Epithelial cell of proximal tubule (primary cell): ENCODE measurements around the gene ITIH2. TPM values are rescaled to one million over a fixed set of nuclear protein-coding genes. Genes with fewer than 3 reads are reported as not detected.
A peak's percentile ranks its signal among the peaks of the same experiment; 100 is the strongest.
"Not testable (repeated sequence)": the region's sequence is repeated elsewhere in the genome, so short reads cannot be mapped to it uniquely, and the experiment has no call there.

Experiments
- DNase-seq: peaks from one replicate; pipeline ENCODE4 v3.0.0-alpha.2; 2011; ENCODE audit warnings: low read depth
- H3K4me3 ChIP-seq: 2 replicates; pipeline ENCODE4 v1.5.1; 2011; ENCODE audit warnings: low read depth, mild to moderate bottlenecking, low read length
- total RNA-seq: library from RNA; depleted of rRNA; stranded (reverse); fragments of >200 nt; gene quantifications from 2 replicates; pipeline ENCODE4 v1.2.3, GENCODE V29; 2015
- TF ChIP-seq, protein P1 (sequence below): conservative IDR thresholded peaks from 2 replicates; pipeline ENCODE4 v1.5.1; 2012; ENCODE audit warnings: low read depth, mild to moderate bottlenecking, low read length

Gene ITIH2
- total RNA-seq, 1 donor from 2014 or later = not detected

DNA sequence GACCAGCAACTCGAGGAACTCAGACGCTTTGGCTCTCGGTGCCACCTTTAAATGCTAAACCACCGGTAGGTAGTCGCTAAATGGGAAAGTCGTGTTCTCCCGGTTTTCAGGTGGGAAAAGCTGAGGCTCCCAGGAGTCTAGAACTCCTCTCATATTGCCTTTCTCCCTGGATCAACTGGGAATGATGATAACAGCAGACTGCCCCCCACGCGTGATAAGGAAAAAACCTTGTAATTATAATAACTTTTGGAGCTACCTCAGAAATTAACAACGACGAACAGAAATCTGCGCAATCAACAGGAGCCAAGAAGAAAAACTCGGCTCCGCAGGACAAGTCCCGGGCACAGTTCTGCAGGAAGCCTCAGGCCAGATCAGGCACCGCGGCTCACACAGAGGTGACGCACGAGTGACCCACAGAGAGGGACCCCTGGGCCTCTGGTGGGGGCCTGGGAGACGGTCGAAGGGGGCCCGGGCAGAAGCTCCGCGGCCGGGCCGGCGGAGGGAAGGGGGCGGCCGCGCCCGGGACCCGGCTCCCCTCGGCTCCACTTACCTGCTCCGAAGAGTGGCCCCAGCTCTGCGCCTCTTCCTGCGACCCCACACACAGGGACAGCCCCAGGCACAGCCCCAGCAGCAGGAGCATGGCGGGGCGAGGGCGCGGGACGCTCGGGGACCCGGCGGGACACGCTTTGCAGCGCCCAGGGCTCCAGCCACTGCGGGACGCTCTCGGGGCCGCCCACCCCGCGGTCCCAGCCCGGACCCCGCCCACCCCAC lies 36.7 kb upstream of the ITIH2 start, which contains the start of gene ITIH5:
Gene ITIH5 (minus strand): TSS at position 714 of the 771 bp plus-strand sequence. CDS start 74 bp downstream, at position 640.
- DNase-seq = no peak
- peak within 1 kb of the TSS; percentile 50 for H3K4me3 ChIP-seq
- TF ChIP-seq, protein P1, sequence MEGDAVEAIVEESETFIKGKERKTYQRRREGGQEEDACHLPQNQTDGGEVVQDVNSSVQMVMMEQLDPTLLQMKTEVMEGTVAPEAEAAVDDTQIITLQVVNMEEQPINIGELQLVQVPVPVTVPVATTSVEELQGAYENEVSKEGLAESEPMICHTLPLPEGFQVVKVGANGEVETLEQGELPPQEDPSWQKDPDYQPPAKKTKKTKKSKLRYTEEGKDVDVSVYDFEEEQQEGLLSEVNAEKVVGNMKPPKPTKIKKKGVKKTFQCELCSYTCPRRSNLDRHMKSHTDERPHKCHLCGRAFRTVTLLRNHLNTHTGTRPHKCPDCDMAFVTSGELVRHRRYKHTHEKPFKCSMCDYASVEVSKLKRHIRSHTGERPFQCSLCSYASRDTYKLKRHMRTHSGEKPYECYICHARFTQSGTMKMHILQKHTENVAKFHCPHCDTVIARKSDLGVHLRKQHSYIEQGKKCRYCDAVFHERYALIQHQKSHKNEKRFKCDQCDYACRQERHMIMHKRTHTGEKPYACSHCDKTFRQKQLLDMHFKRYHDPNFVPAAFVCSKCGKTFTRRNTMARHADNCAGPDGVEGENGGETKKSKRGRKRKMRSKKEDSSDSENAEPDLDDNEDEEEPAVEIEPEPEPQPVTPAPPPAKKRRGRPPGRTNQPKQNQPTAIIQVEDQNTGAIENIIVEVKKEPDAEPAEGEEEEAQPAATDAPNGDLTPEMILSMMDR = no peak

DNA sequence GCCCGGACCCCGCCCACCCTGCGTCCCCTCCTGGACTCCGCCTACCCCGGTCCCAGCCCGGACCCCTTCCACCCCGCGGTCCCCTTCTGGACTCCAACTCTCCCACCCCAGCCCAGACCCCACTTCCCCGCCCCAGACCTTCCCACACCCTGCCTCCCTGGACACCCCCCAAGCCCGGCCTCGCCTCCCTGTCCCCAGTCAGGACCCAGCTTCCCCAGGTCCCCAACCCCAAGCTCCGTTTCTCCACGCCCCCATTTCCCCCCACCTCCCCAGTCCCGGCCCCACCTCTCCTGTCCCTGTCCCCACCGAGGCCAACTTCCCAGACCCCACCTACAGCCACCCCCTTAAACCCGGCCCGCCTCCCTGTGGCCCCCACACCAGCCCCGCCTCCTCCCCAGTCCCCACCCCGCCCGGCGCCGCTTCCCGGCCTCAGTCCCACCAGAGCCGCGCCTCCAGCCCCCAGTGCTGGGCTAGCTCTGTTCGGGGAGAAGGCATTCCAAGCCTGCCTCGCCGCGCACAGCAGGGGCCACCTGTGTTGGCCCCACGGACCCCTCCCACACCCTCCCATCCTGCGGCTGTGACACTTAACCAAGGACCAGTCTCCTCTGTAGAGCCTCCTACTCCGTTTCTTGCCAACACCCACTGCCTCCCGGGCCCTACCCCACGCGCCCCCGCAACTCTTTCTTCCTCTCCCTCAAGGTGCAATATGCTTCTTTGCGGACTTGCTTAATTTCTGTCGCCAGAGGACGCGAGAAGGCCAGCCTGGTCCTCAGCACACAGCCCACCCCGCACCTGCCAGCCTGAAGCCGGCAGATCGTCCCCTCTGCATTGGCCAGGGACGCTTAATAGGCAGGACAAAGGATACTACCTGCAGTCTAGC lies 35.6 kb upstream of the ITIH2 start:
- no peak overlapping the region for H3K4me3 ChIP-seq
- TF ChIP-seq, protein P1 = no peak
- no peak for DNase-seq

GRCh38 chr10:7670157-7670556 lies 33.0 kb upstream of the ITIH2 start:
- DNase-seq = no peak
- TF ChIP-seq, protein P1 = no peak
- no peak overlapping the region for H3K4me3 ChIP-seq

DNA sequence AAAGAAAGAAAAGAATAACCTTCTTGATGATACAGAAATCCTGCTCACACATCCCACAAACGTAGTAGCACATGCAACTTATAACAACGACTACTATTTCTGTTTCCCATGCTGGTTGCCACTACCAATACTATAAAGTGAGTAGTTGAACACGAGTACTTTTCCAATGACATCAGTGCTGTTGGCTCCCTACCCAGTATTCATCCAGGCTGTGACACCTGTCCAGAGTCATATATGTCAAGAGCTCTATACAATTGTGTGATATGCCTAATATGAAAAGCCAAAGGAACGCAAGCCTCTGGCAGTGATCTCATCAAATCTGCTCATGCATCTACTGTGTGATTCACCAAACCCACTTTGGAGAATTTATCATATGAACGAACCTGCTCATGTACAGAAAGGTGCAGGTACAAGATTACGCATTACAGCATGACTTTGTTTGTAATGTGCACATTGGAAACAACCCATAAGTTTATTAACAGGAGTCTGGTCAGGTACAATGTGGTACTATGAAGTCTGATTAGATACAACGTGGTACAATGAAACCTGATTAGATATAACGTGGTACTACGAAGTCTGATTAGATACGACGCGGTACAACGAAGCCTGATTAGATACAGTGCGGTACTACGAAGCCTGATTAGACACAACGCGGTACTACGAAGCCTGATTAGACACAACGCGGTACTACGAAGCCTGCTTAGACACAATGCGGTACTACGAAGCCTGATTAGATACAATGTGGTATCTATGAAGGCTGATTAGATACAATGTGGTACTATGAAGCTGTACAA lies 30.6 kb upstream of the ITIH2 start:
- TF ChIP-seq, protein P1 = no peak
- no peak overlapping the region for H3K4me3 ChIP-seq
- DNase-seq = no peak

DNA sequence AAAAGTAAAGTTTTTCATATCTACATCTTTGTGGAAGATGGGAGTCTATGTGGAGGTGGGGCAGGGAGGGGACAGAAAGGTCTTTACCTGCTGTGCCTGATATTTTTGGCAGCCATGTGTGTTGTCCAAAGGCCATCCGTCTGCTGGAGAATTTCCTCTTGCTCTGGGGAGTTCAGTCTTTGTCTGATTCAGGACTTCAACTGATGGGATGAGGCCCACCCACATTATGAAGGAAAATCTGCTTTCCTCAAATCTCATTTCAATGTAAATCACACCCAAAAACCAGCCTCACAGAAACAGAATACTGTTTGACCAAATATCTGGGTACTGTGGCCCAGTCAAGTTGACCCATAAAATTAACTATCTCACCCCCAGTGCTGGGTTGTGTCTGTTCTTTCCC lies 23.9 kb upstream of the ITIH2 start:
- no peak for DNase-seq
- no peak overlapping the region for H3K4me3 ChIP-seq
- TF ChIP-seq, protein P1 = no peak

DNA sequence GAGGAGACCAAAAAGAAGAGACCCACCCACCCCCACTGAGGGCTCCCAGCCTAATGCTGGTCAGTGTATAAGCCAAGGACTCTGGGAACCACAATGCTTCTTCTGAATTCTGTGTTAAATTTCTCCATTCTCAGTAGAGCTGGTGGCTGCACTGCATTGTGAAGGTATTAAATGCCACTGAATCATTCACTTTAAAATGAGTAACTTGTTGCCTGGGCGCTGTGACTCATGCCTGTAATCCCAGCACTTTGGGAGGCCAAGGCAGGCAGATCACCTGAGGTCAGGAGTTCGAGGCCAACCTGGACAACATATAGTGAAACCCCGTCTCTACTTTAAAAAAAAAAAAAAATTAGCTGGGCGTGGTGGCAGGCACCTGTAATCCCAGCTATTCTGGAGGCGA lies 23.0 kb upstream of the ITIH2 start:
- DNase-seq = not testable (repeated sequence)

More for the DNA sequence above, 23.0 kb upstream of the ITIH2 start:
- H3K4me3 ChIP-seq = not testable (repeated sequence)
